H1 (cell line): ENCODE data around the gene DYNC1H1. TPM values are rescaled to one million over a fixed set of nuclear protein-coding genes. Genes with fewer than 3 reads are reported as not detected.

Source experiments
- CTBP2 ChIP-seq: IDR thresholded peaks from 2 replicates; pipeline ENCODE4 v1.7.0; 2011; ENCODE audit warnings: borderline replicate concordance, mild to moderate bottlenecking, moderate library complexity, mixed read lengths, low read length; ENCODE audit not compliant: insufficient read depth, insufficient read length
- polyA plus RNA-seq, 7 experiments: library from polyadenylated mRNA; depleted of rRNA in 3 of 7; stranded (reverse) in 5 of 7; unstranded in 2 of 7; fragments of >200 nt in 5 of 7; fragments of 200-250 nt in 2 of 7; gene quantifications; 1 replicate in 5 of 7; 2 replicates in 1 of 7; 4 replicates in 1 of 7; pipeline versions ENCODE4 v1.2.1 to v1.2.3, GENCODE V29; 2011 to 2013; ENCODE audit warnings: missing spikeins in 2 of 7, mixed read lengths in 2 of 7
- total RNA-seq: library from RNA; stranded (reverse); fragmentation: NEBNext Ultra II Directional; extraction: Animal tissue kit (Norgen Biotek cat#: 25700); gene quantifications from 2 replicates; pipeline ENCODE4 v1.2.1, GENCODE V29; 2021

Gene DYNC1H1
- total and polyA plus RNA-seq, 2 of the 8 experiments (the other 6 are each of a cell fraction or from before 2014, with no cell fraction given): 238 to 387 TPM

DNA sequence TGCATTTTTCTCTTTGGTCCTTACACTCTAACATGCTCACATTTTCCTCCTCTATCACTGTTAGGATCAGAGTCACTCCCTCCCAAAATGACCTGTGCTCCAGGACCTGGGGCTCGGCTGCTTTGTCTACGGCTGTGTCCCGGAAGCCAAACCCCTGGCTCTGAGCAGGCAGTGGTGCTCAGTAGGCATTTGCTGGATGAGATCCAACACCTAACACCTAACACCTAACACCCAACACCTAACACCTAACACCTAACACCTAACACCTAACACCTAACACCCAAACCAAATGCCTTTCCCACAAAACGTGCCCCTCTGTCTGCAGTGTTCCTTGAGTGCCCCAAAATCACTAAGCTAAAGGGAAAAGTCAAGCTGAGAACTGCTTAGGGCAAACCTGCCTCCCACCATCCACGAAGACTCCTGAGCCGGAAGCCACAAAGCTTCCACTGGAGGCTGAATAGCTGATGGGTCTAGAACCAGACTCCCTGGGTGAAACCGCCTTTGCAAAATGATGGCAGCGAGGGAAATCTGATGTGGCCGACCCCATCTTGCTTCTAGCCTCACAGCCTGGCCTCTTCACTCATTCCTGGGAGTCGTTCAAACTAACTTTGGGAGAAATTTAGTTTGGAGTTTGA lies 93.2 kb downstream of the DYNC1H1 start (continued):
- TF ChIP-seq CTBP2: no peak
